HepG2 (cell line): ENCODE results near the gene NXN. TPM values are rescaled to one million over a fixed set of nuclear protein-coding genes. Genes with fewer than 3 reads are reported as not detected.

Experiments used
- CHCHD3 ChIP-seq: sonication (generic); formaldehyde crosslinking; IDR thresholded peaks from 2 replicates; pipeline ENCODE4 v1.8.0; 2022; ENCODE audit warnings: mild to moderate bottlenecking, missing genetic modification reagents, moderate library complexity
- GPBP1L1 ChIP-seq: sonication (generic); formaldehyde crosslinking; IDR thresholded peaks from 2 replicates; pipeline ENCODE4 v1.5.0; 2020; ENCODE audit warnings: mild to moderate bottlenecking, missing genetic modification reagents
- HNF4A ChIP-seq: sonication (generic); formaldehyde crosslinking; IDR thresholded peaks from 2 replicates; pipeline ENCODE4 v1.4.0; 2020; ENCODE audit warnings: missing genetic modification reagents
- MTA1 ChIP-seq: sonication (generic); formaldehyde crosslinking; IDR thresholded peaks from 2 replicates; pipeline ENCODE4 v1.4.0; 2020; ENCODE audit warnings: missing genetic modification reagents, mild to moderate bottlenecking, borderline replicate concordance
- NCOR1 ChIP-seq: fragments of 200-600 bp; sonication (generic); IDR thresholded peaks from 2 replicates; pipeline ENCODE4 v1.7.0; 2017; ENCODE audit warnings: antibody characterized with exemption, low read length, borderline replicate concordance
- NFIB ChIP-seq: sonication (generic); formaldehyde crosslinking; IDR thresholded peaks from 2 replicates; pipeline ENCODE4 v1.9.0; 2021; ENCODE audit warnings: missing genetic modification reagents, mild to moderate bottlenecking, borderline replicate concordance
- PCBP2 ChIP-seq: fragments of 200-400 bp; formaldehyde crosslinking; optimal IDR thresholded peaks from 2 replicates; pipeline ENCODE3; 2018; ENCODE audit warnings: low read length, low read depth; ENCODE audit not compliant: poor library complexity, severe bottlenecking
- POGZ ChIP-seq: sonication (generic); formaldehyde crosslinking; IDR thresholded peaks from 2 replicates; pipeline ENCODE4 v1.4.0; 2020; ENCODE audit warnings: mild to moderate bottlenecking, missing genetic modification reagents
- REST ChIP-seq, 2 experiments: IDR thresholded peaks; 2 replicates each; pipeline ENCODE4 v1.6.1; 2011 to 2012; ENCODE audit warnings: low read length in 2 of 2, borderline replicate concordance in 1 of 2, low read depth in 1 of 2, mild to moderate bottlenecking in 1 of 2, moderate library complexity in 1 of 2
- RFX1 ChIP-seq: fragments of 450-650 bp; IDR thresholded peaks from 2 replicates; pipeline ENCODE4 v1.6.1; 2017
- SOX5 ChIP-seq: IDR thresholded peaks from 2 replicates; pipeline ENCODE4 v1.6.1; 2016; ENCODE audit warnings: borderline replicate concordance
- ZNF34 ChIP-seq: sonication (generic); formaldehyde crosslinking; IDR thresholded peaks from 2 replicates; pipeline ENCODE4 v1.4.0; 2020; ENCODE audit warnings: mild to moderate bottlenecking, missing genetic modification reagents, borderline replicate concordance
- ZNF343 ChIP-seq: sonication (generic); formaldehyde crosslinking; IDR thresholded peaks from 2 replicates; pipeline ENCODE4 v1.4.0; 2020; ENCODE audit warnings: mild to moderate bottlenecking, missing genetic modification reagents
- ZNF382 ChIP-seq: sonication (generic); formaldehyde crosslinking; IDR thresholded peaks from 2 replicates; pipeline ENCODE4 v1.5.0; 2020; ENCODE audit warnings: missing genetic modification reagents, mild to moderate bottlenecking, borderline replicate concordance
- ZNF460 ChIP-seq: sonication (generic); formaldehyde crosslinking; IDR thresholded peaks from 2 replicates; pipeline ENCODE4 v1.5.1; 2020; ENCODE audit warnings: missing genetic modification reagents, mild to moderate bottlenecking, borderline replicate concordance
- ZNF703 ChIP-seq: sonication (generic); formaldehyde crosslinking; IDR thresholded peaks from 2 replicates; pipeline ENCODE4 v1.5.1; 2020; ENCODE audit warnings: missing genetic modification reagents, mild to moderate bottlenecking, moderate library complexity, borderline replicate concordance
- polyA plus RNA-seq, 8 experiments: library from polyadenylated mRNA; depleted of rRNA in 3 of 8; stranded (reverse) in 7 of 8; unstranded in 1 of 8; fragments of >200 nt; fragmentation: Illumina TruSeq in 4 of 8; extraction: Trizol in 4 of 8; gene quantifications; 2 replicates each; pipeline versions ENCODE4 v1.2.1 to v1.2.3, GENCODE V29; 2011 to 2016; ENCODE audit warnings: low read depth in 4 of 8, missing spikeins in 1 of 8, mixed read lengths in 1 of 8; ENCODE audit not compliant: insufficient read depth in 1 of 8
- total RNA-seq, 5 experiments: library from RNA; depleted of rRNA; stranded (reverse); fragments of >200 nt; fragmentation: Illumina TruSeq; extraction: Trizol; gene quantifications; 2 replicates each; pipeline ENCODE4 v1.2.3, GENCODE V29; 2016; ENCODE audit warnings: low read depth in 1 of 5
- TF ChIP-seq, protein P1 (sequence below): sonication (generic); formaldehyde crosslinking; IDR thresholded peaks from 2 replicates; pipeline ENCODE4 v1.8.0; 2022; ENCODE audit warnings: mild to moderate bottlenecking, missing genetic modification reagents; ENCODE audit not compliant: insufficient replicate concordance
- TF ChIP-seq, protein P2 (sequence below): IDR thresholded peaks from 2 replicates; pipeline ENCODE4 v1.6.1; 2016; ENCODE audit warnings: low read depth, borderline replicate concordance
- TF ChIP-seq, protein P3 (sequence below): sonication (generic); formaldehyde crosslinking; IDR thresholded peaks from 2 replicates; pipeline ENCODE4 v1.4.0; 2020; ENCODE audit warnings: missing genetic modification reagents

NXN gene
- total and polyA plus RNA-seq, 2 of the 13 experiments (the other 11 are each of a cell fraction or from before 2014, with no cell fraction given) = 22.2 to 24.3 TPM

- TF ChIP-seq NCOR1 (no peak), REST (IDR thresholded peaks at IDR 0.05; ENCODE audit: borderline replicate concordance in 1 of 2, low read depth in 1 of 2, low read length in 2 of 2) (no peak), SOX5 (CRISPR knock-in tag) (no peak), ZNF382 (CRISPR knock-in tag) (no peak), ZNF703 (CRISPR knock-in tag) (no peak), MTA1 (no peak), ZNF460 (CRISPR knock-in tag) (no peak), ZNF34 (CRISPR knock-in tag) (no peak; the same call in 1 of the 2 replicates), HNF4A (no peak), NFIB (CRISPR knock-in tag) (no peak), GPBP1L1 (no peak), RFX1 (no peak), CHCHD3 (CRISPR knock-in tag) (peak; percentile 79; the same call in 1 of the 2 replicates), POGZ (peak; percentile 71), PCBP2 (no peak), ZNF343 (CRISPR knock-in tag) (no peak)
- TF ChIP-seq, protein P1, sequence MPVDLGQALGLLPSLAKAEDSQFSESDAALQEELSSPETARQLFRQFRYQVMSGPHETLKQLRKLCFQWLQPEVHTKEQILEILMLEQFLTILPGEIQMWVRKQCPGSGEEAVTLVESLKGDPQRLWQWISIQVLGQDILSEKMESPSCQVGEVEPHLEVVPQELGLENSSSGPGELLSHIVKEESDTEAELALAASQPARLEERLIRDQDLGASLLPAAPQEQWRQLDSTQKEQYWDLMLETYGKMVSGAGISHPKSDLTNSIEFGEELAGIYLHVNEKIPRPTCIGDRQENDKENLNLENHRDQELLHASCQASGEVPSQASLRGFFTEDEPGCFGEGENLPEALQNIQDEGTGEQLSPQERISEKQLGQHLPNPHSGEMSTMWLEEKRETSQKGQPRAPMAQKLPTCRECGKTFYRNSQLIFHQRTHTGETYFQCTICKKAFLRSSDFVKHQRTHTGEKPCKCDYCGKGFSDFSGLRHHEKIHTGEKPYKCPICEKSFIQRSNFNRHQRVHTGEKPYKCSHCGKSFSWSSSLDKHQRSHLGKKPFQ (CRISPR knock-in tag) = no peak
- TF ChIP-seq, protein P2, sequence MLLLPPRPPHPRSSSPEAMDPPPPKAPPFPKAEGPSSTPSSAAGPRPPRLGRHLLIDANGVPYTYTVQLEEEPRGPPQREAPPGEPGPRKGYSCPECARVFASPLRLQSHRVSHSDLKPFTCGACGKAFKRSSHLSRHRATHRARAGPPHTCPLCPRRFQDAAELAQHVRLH (CRISPR knock-in tag) = no peak
- TF ChIP-seq, protein P3, sequence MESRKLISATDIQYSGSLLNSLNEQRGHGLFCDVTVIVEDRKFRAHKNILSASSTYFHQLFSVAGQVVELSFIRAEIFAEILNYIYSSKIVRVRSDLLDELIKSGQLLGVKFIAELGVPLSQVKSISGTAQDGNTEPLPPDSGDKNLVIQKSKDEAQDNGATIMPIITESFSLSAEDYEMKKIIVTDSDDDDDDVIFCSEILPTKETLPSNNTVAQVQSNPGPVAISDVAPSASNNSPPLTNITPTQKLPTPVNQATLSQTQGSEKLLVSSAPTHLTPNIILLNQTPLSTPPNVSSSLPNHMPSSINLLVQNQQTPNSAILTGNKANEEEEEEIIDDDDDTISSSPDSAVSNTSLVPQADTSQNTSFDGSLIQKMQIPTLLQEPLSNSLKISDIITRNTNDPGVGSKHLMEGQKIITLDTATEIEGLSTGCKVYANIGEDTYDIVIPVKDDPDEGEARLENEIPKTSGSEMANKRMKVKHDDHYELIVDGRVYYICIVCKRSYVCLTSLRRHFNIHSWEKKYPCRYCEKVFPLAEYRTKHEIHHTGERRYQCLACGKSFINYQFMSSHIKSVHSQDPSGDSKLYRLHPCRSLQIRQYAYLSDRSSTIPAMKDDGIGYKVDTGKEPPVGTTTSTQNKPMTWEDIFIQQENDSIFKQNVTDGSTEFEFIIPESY (CRISPR knock-in tag) = peak; percentile 53; the same call in 1 of the 2 replicates
Measured at GRCh38 chr17:752002-752619, 227.5 kb downstream of the NXN start, which contains the start of gene GEMIN4 (continued).
